Mesenchymal stem cell (in vitro differentiated cells and primary cell): ENCODE measurements around the gene CAMTA1.

Experiments
- DNase-seq: peaks from one replicate; pipeline ENCODE4 v3.0.0-alpha.2; 2013
- H2AFZ ChIP-seq: one replicate; pipeline ENCODE4 v1.6.1; 2013; ENCODE audit warnings: low read depth, mild to moderate bottlenecking, control low read depth, inconsistent platforms, low read length, moderate library complexity
- H2AK5ac ChIP-seq: 2 replicates; pipeline ENCODE4 v1.6.1; 2013; ENCODE audit warnings: low read length, moderate library complexity, mild to moderate bottlenecking, inconsistent platforms; ENCODE audit not compliant: severe bottlenecking
- H2BK120ac ChIP-seq: one replicate; pipeline ENCODE4 v1.6.1; 2013; ENCODE audit warnings: low read depth, mild to moderate bottlenecking, inconsistent platforms, low read length, moderate library complexity
- H2BK12ac ChIP-seq, 2 experiments: one replicate each; pipeline ENCODE4 v1.6.1; 2013; ENCODE audit warnings: inconsistent platforms in 2 of 2, low read length in 2 of 2, mild to moderate bottlenecking in 2 of 2, moderate library complexity in 2 of 2, control low read depth in 1 of 2
- H2BK15ac ChIP-seq: one replicate; pipeline ENCODE4 v1.6.1; 2013; ENCODE audit warnings: mild to moderate bottlenecking, low read depth, inconsistent platforms; ENCODE audit not compliant: poor library complexity, severe bottlenecking
- H2BK5ac ChIP-seq: 2 replicates; pipeline ENCODE4 v1.6.1; 2013; ENCODE audit warnings: low read depth, mild to moderate bottlenecking, low read length, control low read depth, inconsistent platforms; ENCODE audit not compliant: poor library complexity, severe bottlenecking
- H3K14ac ChIP-seq, 2 experiments: one replicate each; pipeline ENCODE4 v1.6.1; 2013; ENCODE audit warnings: inconsistent platforms in 2 of 2, low read length in 2 of 2, control low read depth in 1 of 2, mild to moderate bottlenecking in 1 of 2, moderate library complexity in 1 of 2
- H3K18ac ChIP-seq, 2 experiments: one replicate each; pipeline ENCODE4 v1.6.1; 2013; ENCODE audit warnings: inconsistent platforms in 2 of 2, low read length in 2 of 2, control low read depth in 1 of 2, low read depth in 1 of 2, mild to moderate bottlenecking in 1 of 2
- H3K23ac ChIP-seq, 2 experiments: one replicate each; pipeline ENCODE4 v1.6.1; 2013; ENCODE audit warnings: inconsistent platforms in 2 of 2, low read length in 2 of 2, mild to moderate bottlenecking in 2 of 2, moderate library complexity in 2 of 2, control low read depth in 1 of 2
- H3K27ac ChIP-seq: 2 replicates; pipeline ENCODE4 v1.5.1; 2013; ENCODE audit warnings: mild to moderate bottlenecking, moderate library complexity, low read length, control low read depth, inconsistent platforms; ENCODE audit not compliant: poor library complexity, severe bottlenecking
- H3K27me3 ChIP-seq, 2 experiments: 2 replicates each; pipeline versions ENCODE4 v1.6.1 to v1.7.0; 2013; ENCODE audit warnings: low read length in 2 of 2, mild to moderate bottlenecking in 2 of 2, moderate library complexity in 2 of 2, control low read depth in 1 of 2, inconsistent platforms in 1 of 2; ENCODE audit not compliant: control insufficient read depth in 1 of 2, insufficient read depth in 1 of 2
- H3K36me3 ChIP-seq, 2 experiments: 2 replicates each; pipeline versions ENCODE4 v1.6.1 to v1.7.0; 2013; ENCODE audit warnings: low read length in 2 of 2, control low read depth in 1 of 2, inconsistent platforms in 1 of 2, low read depth in 1 of 2, mild to moderate bottlenecking in 1 of 2; ENCODE audit not compliant: insufficient read depth in 2 of 2, control insufficient read depth in 1 of 2
- H3K4ac ChIP-seq, 2 experiments: one replicate each; pipeline ENCODE4 v1.6.1; 2013; ENCODE audit warnings: inconsistent platforms in 2 of 2, low read length in 2 of 2, mild to moderate bottlenecking in 2 of 2, moderate library complexity in 2 of 2, control low read depth in 1 of 2, low read depth in 1 of 2
- H3K4me1 ChIP-seq: 2 replicates; pipeline ENCODE4 v1.6.1; 2013; ENCODE audit warnings: low read depth, low read length, control low read depth; ENCODE audit not compliant: control insufficient read depth, insufficient read depth
- H3K4me2 ChIP-seq: 2 replicates; pipeline ENCODE4 v1.6.1; 2013; ENCODE audit warnings: low read length, mild to moderate bottlenecking, inconsistent platforms; ENCODE audit not compliant: poor library complexity, severe bottlenecking
- H3K4me3 ChIP-seq, 2 experiments: 2 replicates each; pipeline versions ENCODE4 v1.5.1 to v1.7.0; 2013; ENCODE audit warnings: low read length in 2 of 2, mild to moderate bottlenecking in 2 of 2, control low read depth in 1 of 2, low read depth in 1 of 2; ENCODE audit not compliant: insufficient read depth in 1 of 2
- H3K79me1 ChIP-seq: replicated peaks from 2 replicates; pipeline ENCODE4 v1.6.1; 2013; ENCODE audit warnings: mild to moderate bottlenecking, control low read depth, low read length, inconsistent platforms; ENCODE audit not compliant: poor library complexity, severe bottlenecking
- H3K9ac ChIP-seq: 2 replicates; pipeline ENCODE4 v1.7.0; 2013; ENCODE audit warnings: mild to moderate bottlenecking, low read length, moderate library complexity
- H3K9me3 ChIP-seq: 2 replicates; pipeline ENCODE4 v1.7.0; 2013; ENCODE audit warnings: mild to moderate bottlenecking, low read length; ENCODE audit not compliant: control insufficient read depth
- H4K8ac ChIP-seq: one replicate; pipeline ENCODE4 v1.6.1; 2013; ENCODE audit warnings: inconsistent platforms, mild to moderate bottlenecking, low read length, moderate library complexity
- H4K91ac ChIP-seq: one replicate; pipeline ENCODE4 v1.6.1; 2013; ENCODE audit warnings: mild to moderate bottlenecking, low read length, inconsistent platforms
- WGBS: methylation state at CpG from one replicate; pipeline ENCODE4 v1.1.7; 2013; ENCODE audit warnings: mixed read lengths; 5-methylcytosine and 5-hydroxymethylcytosine counted together

The CAMTA1 gene

GRCh38 chr1:7511381-7511780 is 726.1 kb downstream of the CAMTA1 start:
- H3K9me3 ChIP-seq: no peaks in the 10 kb centered on the region

GRCh38 chr1:7513081-7513480 is 727.8 kb downstream of the CAMTA1 start:
- no peak overlapping the region for H2BK120ac ChIP-seq
- H3K4ac ChIP-seq: no peak overlapping the region
- peaks cover 0 to 50% of the 10 kb centered on the region in 2 experiments for H3K27me3 ChIP-seq
- H3K4me3 ChIP-seq: no peak overlapping the region
- no peak overlapping the region for H2AK5ac ChIP-seq
- no peak overlapping the region for H2AFZ ChIP-seq
- H2BK12ac ChIP-seq: no peak overlapping the region
- H3K14ac ChIP-seq: no peak overlapping the region
- 68% methylated on average over 10 of the region's 10 CpGs for WGBS
- H4K91ac ChIP-seq: no peak overlapping the region
- no peak overlapping the region for H3K23ac ChIP-seq
- no peaks in the 10 kb centered on the region for H3K36me3 ChIP-seq
- no peaks in the 10 kb centered on the region for H3K9me3 ChIP-seq
- H3K18ac ChIP-seq: no peak overlapping the region
- H3K27ac ChIP-seq: no peak overlapping the region
- DNase-seq: no peak
- H2BK5ac ChIP-seq: no peak overlapping the region
- H3K4me2 ChIP-seq: no peak overlapping the region
- no peaks in the 10 kb centered on the region for H3K79me1 ChIP-seq
- no peak overlapping the region for H2BK15ac ChIP-seq
- no peak overlapping the region for H3K9ac ChIP-seq
- H4K8ac ChIP-seq: no peak overlapping the region
- peaks cover 16% of the 10 kb centered on the region for H3K4me1 ChIP-seq

More at GRCh38 chr1:7511381-7511780, 726.1 kb downstream of the CAMTA1 start:
- H2AFZ ChIP-seq: no peak overlapping the region
- H3K23ac ChIP-seq: no peak overlapping the region
- no peak overlapping the region for H3K14ac ChIP-seq
- no peak overlapping the region for H2BK15ac ChIP-seq
- peaks cover 17% of the 10 kb centered on the region for H3K4me1 ChIP-seq
- no peak overlapping the region for H4K91ac ChIP-seq
- H3K4me3 ChIP-seq: no peak overlapping the region
- no peaks in the 10 kb centered on the region for H3K36me3 ChIP-seq
- H2BK12ac ChIP-seq: no peak overlapping the region
- no peak overlapping the region for H3K9ac ChIP-seq
- H3K79me1 ChIP-seq: no peaks in the 10 kb centered on the region
- DNase-seq: no peak
- H3K4ac ChIP-seq: no peak overlapping the region
- H3K27me3 ChIP-seq: peaks cover 0 to 37% of the 10 kb centered on the region in 2 experiments
- H3K27ac ChIP-seq: no peak overlapping the region
- no peak overlapping the region for H2BK5ac ChIP-seq
- no peak overlapping the region for H3K4me2 ChIP-seq
- no peak overlapping the region for H3K18ac ChIP-seq
- WGBS: 49% methylated on average over 2 of the region's 2 CpGs
- no peak overlapping the region for H2AK5ac ChIP-seq
- H2BK120ac ChIP-seq: no peak overlapping the region
- no peak overlapping the region for H4K8ac ChIP-seq

- H4K91ac ChIP-seq: no peak overlapping the region
- H2BK5ac ChIP-seq: no peak overlapping the region
- H2AK5ac ChIP-seq: no peak overlapping the region
- no peak overlapping the region for H2BK120ac ChIP-seq
- H3K27ac ChIP-seq: no peak overlapping the region
- no peaks in the 10 kb centered on the region for H3K36me3 ChIP-seq
- peaks cover 10% of the 10 kb centered on the region for H3K4me1 ChIP-seq
- peaks cover 0 to 56% of the 10 kb centered on the region in 2 experiments for H3K27me3 ChIP-seq
- H3K9me3 ChIP-seq: no peaks in the 10 kb centered on the region
- 96% methylated on average over 5 of the region's 5 CpGs for WGBS
- no peak overlapping the region for H2BK15ac ChIP-seq
- H3K4ac ChIP-seq: no peak overlapping the region
- no peak overlapping the region for H4K8ac ChIP-seq
- H3K9ac ChIP-seq: no peak overlapping the region
- no peak overlapping the region for H2AFZ ChIP-seq
- no peaks in the 10 kb centered on the region for H3K79me1 ChIP-seq
- no peak overlapping the region for H3K4me2 ChIP-seq
- no peak overlapping the region for H3K14ac ChIP-seq
- H3K18ac ChIP-seq: no peak overlapping the region
- DNase-seq: no peak
- H2BK12ac ChIP-seq: no peak overlapping the region
- no peak overlapping the region for H3K23ac ChIP-seq
- no peak overlapping the region for H3K4me3 ChIP-seq
These were observed 729.9 kb downstream of the CAMTA1 start for GRCh38 chr1:7515175-7515574.

- Histone ChIP-seq H3K9ac (no peak overlapping the region), H2BK15ac (no peak overlapping the region), H2AFZ (no peak overlapping the region), H3K14ac (no peak overlapping the region), H3K27me3 (peaks cover 0 to 49% of the 10 kb centered on the region in 2 experiments), H2BK12ac (no peak overlapping the region), H3K18ac (no peak overlapping the region), H3K23ac (no peak overlapping the region), H3K4me1 (peaks cover 10% of the 10 kb centered on the region), H4K91ac (no peak overlapping the region), H2BK5ac (no peak overlapping the region), H3K9me3 (no peaks in the 10 kb centered on the region), H4K8ac (no peak overlapping the region), H3K79me1 (no peaks in the 10 kb centered on the region), H2AK5ac (no peak overlapping the region), H3K27ac (no peak overlapping the region), H2BK120ac (no peak overlapping the region), H3K4me2 (no peak overlapping the region), H3K36me3 (no peaks in the 10 kb centered on the region), H3K4me3 (no peak overlapping the region), H3K4ac (no peak overlapping the region)
- DNase-seq: no peak
- WGBS: 89% methylated on average over 6 of the region's 8 CpGs
These were observed 730.6 kb downstream of the CAMTA1 start for GRCh38 chr1:7515904-7516303.
